K562 (cell line): Measurements from ENCODE around the gene PLOD1. TPM values are rescaled to one million over a fixed set of nuclear protein-coding genes. Genes with fewer than 3 reads are reported as not detected.

Experiments
- ARNT ChIP-seq, 2 experiments: fragments of 450-650 bp; IDR thresholded peaks; 2 replicates each; pipeline ENCODE4 v1.6.1; 2016; ENCODE audit warnings: mild to moderate bottlenecking in 1 of 2
- ATF4 ChIP-seq: fragments of 450-650 bp; formaldehyde crosslinking; IDR thresholded peaks from 2 replicates; pipeline ENCODE4 v1.4.0; 2022; ENCODE audit warnings: mild to moderate bottlenecking, moderate library complexity
- CBX5 ChIP-seq: IDR thresholded peaks from 2 replicates; pipeline ENCODE4 v1.6.1; 2014; ENCODE audit warnings: low read depth, borderline replicate concordance
- CCNT2 ChIP-seq: IDR thresholded peaks from 2 replicates; pipeline ENCODE4 v1.6.1; 2011; ENCODE audit warnings: borderline replicate concordance, low read depth, mild to moderate bottlenecking, moderate library complexity, mixed read lengths, low read length; ENCODE audit not compliant: insufficient read length; ENCODE audit errors: extremely low read depth
- ETS1 ChIP-seq: conservative IDR thresholded peaks from 2 replicates; pipeline ENCODE4 v1.6.1; 2011; ENCODE audit warnings: low read depth, mild to moderate bottlenecking, low read length; ENCODE audit not compliant: control insufficient read depth
- GATA2 ChIP-seq: sonication (generic); formaldehyde crosslinking; IDR thresholded peaks from 2 replicates; pipeline ENCODE4 v1.4.0; 2020; ENCODE audit warnings: mild to moderate bottlenecking, missing genetic modification reagents
- GATAD2A ChIP-seq: fragments of 450-650 bp; IDR thresholded peaks from 2 replicates; pipeline ENCODE4 v1.6.1; 2017
- MAFK ChIP-seq: IDR thresholded peaks from 2 replicates; pipeline ENCODE4 v1.6.1; 2011; ENCODE audit warnings: low read length, improper control_type of control experiment
- MYBL2 ChIP-seq, 2 experiments: fragments of 450-650 bp in 1 of 2; sonication (generic) in 1 of 2; formaldehyde crosslinking in 1 of 2; IDR thresholded peaks; 2 replicates each; pipeline versions ENCODE4 v1.6.1 to v1.8.1; 2017 to 2022; ENCODE audit warnings: borderline replicate concordance in 1 of 2, inconsistent platforms in 1 of 2, low read depth in 1 of 2, mild to moderate bottlenecking in 1 of 2, missing genetic modification reagents in 1 of 2, moderate library complexity in 1 of 2
- RBBP5 ChIP-seq: fragments of 200-600 bp; sonication (generic); IDR thresholded peaks from 2 replicates; pipeline ENCODE4 v1.6.1; 2012; ENCODE audit warnings: borderline replicate concordance, mild to moderate bottlenecking, low read length, control low read depth, inconsistent platforms; ENCODE audit not compliant: insufficient read depth, poor library complexity, severe bottlenecking
- RBM22 ChIP-seq: fragments of 200-400 bp; formaldehyde crosslinking; IDR thresholded peaks from 2 replicates; pipeline ENCODE4 v1.6.1; 2018; ENCODE audit warnings: low read length, low read depth; ENCODE audit not compliant: poor library complexity, severe bottlenecking
- RNF2 ChIP-seq: sonication (generic); IDR thresholded peaks from 2 replicates; pipeline ENCODE4 v1.6.1; 2016
- SMAD4 ChIP-seq: fragments of 250-450 bp; sonication (Bioruptor Pico); conservative IDR thresholded peaks from 2 replicates; pipeline ENCODE4 v1.8.0; 2021; ENCODE audit warnings: inconsistent platforms, mild to moderate bottlenecking, moderate library complexity
- SP1 ChIP-seq: sonication (generic); formaldehyde crosslinking; IDR thresholded peaks from 2 replicates; pipeline ENCODE4 v1.8.1; 2022; ENCODE audit warnings: mild to moderate bottlenecking, missing genetic modification reagents
- SUPT5H ChIP-seq: fragments of 450-650 bp; IDR thresholded peaks from 2 replicates; pipeline ENCODE4 v1.6.1; 2016
- TFAP4 ChIP-seq: sonication (generic); formaldehyde crosslinking; IDR thresholded peaks from 2 replicates; pipeline ENCODE4 v1.8.0; 2022; ENCODE audit warnings: missing genetic modification reagents, mild to moderate bottlenecking, moderate library complexity, borderline replicate concordance
- ZBTB43 ChIP-seq: sonication (generic); formaldehyde crosslinking; IDR thresholded peaks from 2 replicates; pipeline ENCODE4 v1.8.0; 2023; ENCODE audit warnings: mild to moderate bottlenecking, missing genetic modification reagents
- ZNF165 ChIP-seq: fragments of 250-450 bp; sonication (Bioruptor Pico); IDR thresholded peaks from 2 replicates; pipeline ENCODE4 v1.4.0; 2020; ENCODE audit warnings: borderline replicate concordance
- ZNF23 ChIP-seq: fragments of 250-450 bp; sonication (Bioruptor Pico); IDR thresholded peaks from 2 replicates; pipeline ENCODE4 v1.4.0; 2020; ENCODE audit warnings: mild to moderate bottlenecking
- ZNF512 ChIP-seq: IDR thresholded peaks from 2 replicates; pipeline ENCODE4 v1.6.1; 2016; ENCODE audit warnings: missing genetic modification characterization, missing compliant biosample characterization
- ZNF77 ChIP-seq: fragments of 250-450 bp; sonication (Bioruptor Pico); IDR thresholded peaks from 2 replicates; pipeline ENCODE4 v1.5.0; 2020
- polyA plus RNA-seq, 8 experiments: library from polyadenylated mRNA; depleted of rRNA in 4 of 8; stranded (reverse) in 5 of 8; unstranded in 3 of 8; fragments of >200 nt; fragmentation: Nextera tagmentation in 2 of 8; fragmentation: Illumina TruSeq in 1 of 8; extraction: Ambion mirVana in 2 of 8; extraction: Trizol in 1 of 8; gene quantifications; 2 replicates each; pipeline versions ENCODE4 v1.2.1 to v1.2.3, GENCODE V29; 2011 to 2014; ENCODE audit warnings: inconsistent platforms in 1 of 8, missing spikeins in 1 of 8
- total RNA-seq, 7 experiments: library from RNA; depleted of rRNA in 6 of 7; stranded (reverse); fragments of >200 nt in 6 of 7; fragmentation: Illumina TruSeq in 2 of 7; extraction: Trizol in 2 of 7; gene quantifications; 2 replicates each; pipeline versions ENCODE4 v1.2.1 to v1.2.3, GENCODE V29; 2011 to 2021; ENCODE audit warnings: low replicate concordance in 1 of 7

The PLOD1 gene
- total and polyA plus RNA-seq, 9 of the 15 experiments (the other 6 are each of a cell fraction or from before 2014, with no cell fraction given): 16.6 to 90.8 (median 52.7) TPM

GRCh38 chr1:11934302-11935056 is at the start of gene PLOD1 (continued):
- TF ChIP-seq CCNT2: peak; percentile 88
- TF ChIP-seq RNF2: peak; percentile 80
- peak; percentile 51; the same call in 1 of the 2 replicates for TF ChIP-seq TFAP4
- no peak for TF ChIP-seq ZNF512 (tag)
- TF ChIP-seq SMAD4 (CRISPR knock-in tag): peak; percentile 71
- TF ChIP-seq MAFK: no peak
- TF ChIP-seq ZBTB43: no peak
- no peak for TF ChIP-seq MYBL2 (IDR thresholded peaks at IDR 0.05; ENCODE audit: low read depth)
- TF ChIP-seq MYBL2 (CRISPR knock-in tag; IDR thresholded peaks at IDR 0.05; ENCODE audit: borderline replicate concordance): no peak
- TF ChIP-seq ZNF77 (CRISPR knock-in tag): no peak
- no peak for TF ChIP-seq GATA2 (CRISPR knock-in tag)
- no peak for TF ChIP-seq RBM22
- no peak for TF ChIP-seq ZNF23 (CRISPR knock-in tag)
- TF ChIP-seq ATF4 (CRISPR knock-in tag): 0 out of 2 replicates have a peak, but pooled peaks have one; percentile 47
- peak; percentile 87 for TF ChIP-seq SP1 (CRISPR knock-in tag)
- TF ChIP-seq ARNT (IDR thresholded peaks at IDR 0.05): peak in 1 of 2 experiments; percentile 13; a peak in 1 of 4 replicates
- TF ChIP-seq RBBP5: peak; percentile 86
- peak; percentile 80 for TF ChIP-seq SUPT5H
- 0 out of 2 replicates have a peak, but pooled peaks have one; percentile 33 for TF ChIP-seq ETS1
- TF ChIP-seq CBX5: no peak; the same call in 1 of the 2 replicates
- TF ChIP-seq ZNF165 (CRISPR knock-in tag): no peak
- TF ChIP-seq GATAD2A: 0 out of 2 replicates have a peak, but pooled peaks have one; percentile 50
